ENCODE data around the gene HIBADH. TPM values are rescaled to one million over a fixed set of nuclear protein-coding genes. Genes with fewer than 3 reads are reported as not detected.

The HIBADH gene
- total and polyA plus RNA-seq, 2 donors (not counting 3 experiments of a cell fraction or from before 2014, with no cell fraction given), result 22.6 to 30.5 TPM

DNA sequence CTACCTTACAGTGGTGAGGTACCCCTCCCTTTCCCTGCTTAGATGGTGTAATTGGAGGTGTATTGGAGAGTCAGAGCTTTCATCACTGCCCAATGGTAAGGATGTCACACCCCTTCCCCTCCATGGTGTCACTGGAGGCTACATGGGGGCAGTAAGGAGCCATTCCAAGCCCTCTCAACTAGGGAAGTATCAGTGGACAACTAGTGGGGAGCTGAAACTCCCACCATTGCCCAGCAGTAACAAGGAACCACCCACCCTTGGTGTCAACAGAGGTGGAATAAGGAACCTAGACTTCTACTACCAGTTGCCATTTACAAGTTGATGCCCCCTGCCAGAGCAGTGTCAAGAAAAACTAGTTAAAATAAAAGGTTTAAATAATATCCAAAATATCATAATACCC, 2.8 kb upstream of the HIBADH start:
- H3K9me1 ChIP-seq (replicated peaks; ENCODE audit: control insufficient read depth, extremely low read depth, insufficient read depth, low read length), result no peaks in the 10 kb centered on the region
- no TSS peak for BruUV-seq (replicated peaks)
- no peak for FAIRE-seq
- H3K4me2 ChIP-seq (ENCODE audit: insufficient read depth, low read length), result no peak overlapping the region
- no peak overlapping the region for H3K27ac ChIP-seq (ENCODE audit: insufficient read depth, low read depth, low read length)
- DNase-seq (ENCODE audit: low read depth, low spot score), result no peak
- no peaks in the 10 kb centered on the region for H3K27me3 ChIP-seq (ENCODE audit: control insufficient read depth in 2 of 2, insufficient read depth in 2 of 2, low read length in 2 of 2)
- ChIA-PET POLR2A (no interaction called here), CTCF (no interaction called here)
- intact Hi-C loops (cut with micrococcal nuclease), result no loop called here
- H3K4me3 ChIP-seq (replicated peaks in 1 of 3; ENCODE audit: insufficient read depth in 1 of 3, low read depth in 1 of 3, low read length in 3 of 3), result no peak overlapping the region
- dilution Hi-C loops (cut with MboI; ENCODE audit: extremely low pct_ligation_motif_present, low sequenced_read_pairs), result no loop called here
- H4K20me1 ChIP-seq (replicated peaks; ENCODE audit: control insufficient read depth, extremely low read depth, insufficient read depth, low read length), result no peaks in the 10 kb centered on the region
- no peak overlapping the region for H3K9ac ChIP-seq (replicated peaks; ENCODE audit: extremely low read depth, insufficient read depth, low read length)
- no peaks in the 10 kb centered on the region for H3K79me2 ChIP-seq (ENCODE audit: control insufficient read depth, insufficient read depth, low read length)
- TF ChIP-seq POLR2A (IDR thresholded peaks at IDR 0.05; ENCODE audit: low read depth, low read length), result no peak
- no peak for TF ChIP-seq JUN (IDR thresholded peaks at IDR 0.05; ENCODE audit: borderline replicate concordance, insufficient read depth, insufficient read length, low read depth)
- TF ChIP-seq FOS (IDR thresholded peaks at IDR 0.05; ENCODE audit: borderline replicate concordance, insufficient read depth, low read length), result no peak
- TF ChIP-seq, protein P1, sequence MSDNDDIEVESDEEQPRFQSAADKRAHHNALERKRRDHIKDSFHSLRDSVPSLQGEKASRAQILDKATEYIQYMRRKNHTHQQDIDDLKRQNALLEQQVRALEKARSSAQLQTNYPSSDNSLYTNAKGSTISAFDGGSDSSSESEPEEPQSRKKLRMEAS (IDR thresholded peaks at IDR 0.05; ENCODE audit: insufficient read depth, insufficient read length), result no peak
- TF ChIP-seq, protein P2, sequence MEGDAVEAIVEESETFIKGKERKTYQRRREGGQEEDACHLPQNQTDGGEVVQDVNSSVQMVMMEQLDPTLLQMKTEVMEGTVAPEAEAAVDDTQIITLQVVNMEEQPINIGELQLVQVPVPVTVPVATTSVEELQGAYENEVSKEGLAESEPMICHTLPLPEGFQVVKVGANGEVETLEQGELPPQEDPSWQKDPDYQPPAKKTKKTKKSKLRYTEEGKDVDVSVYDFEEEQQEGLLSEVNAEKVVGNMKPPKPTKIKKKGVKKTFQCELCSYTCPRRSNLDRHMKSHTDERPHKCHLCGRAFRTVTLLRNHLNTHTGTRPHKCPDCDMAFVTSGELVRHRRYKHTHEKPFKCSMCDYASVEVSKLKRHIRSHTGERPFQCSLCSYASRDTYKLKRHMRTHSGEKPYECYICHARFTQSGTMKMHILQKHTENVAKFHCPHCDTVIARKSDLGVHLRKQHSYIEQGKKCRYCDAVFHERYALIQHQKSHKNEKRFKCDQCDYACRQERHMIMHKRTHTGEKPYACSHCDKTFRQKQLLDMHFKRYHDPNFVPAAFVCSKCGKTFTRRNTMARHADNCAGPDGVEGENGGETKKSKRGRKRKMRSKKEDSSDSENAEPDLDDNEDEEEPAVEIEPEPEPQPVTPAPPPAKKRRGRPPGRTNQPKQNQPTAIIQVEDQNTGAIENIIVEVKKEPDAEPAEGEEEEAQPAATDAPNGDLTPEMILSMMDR (IDR thresholded peaks at IDR 0.05; ENCODE audit: extremely low read depth in 1 of 2, insufficient read depth in 1 of 2, low read depth in 1 of 2, low read length in 2 of 2), result no peak
- no peak for TF ChIP-seq GATA2 (IDR thresholded peaks at IDR 0.05; ENCODE audit: insufficient read depth, insufficient read length, low read depth, low read length)
- no peak for TF ChIP-seq POLR2AphosphoS5 (IDR thresholded peaks at IDR 0.05; ENCODE audit: insufficient read depth, low read depth, low read length)
- H3K9me3 ChIP-seq (replicated peaks; ENCODE audit: control insufficient read depth, insufficient read depth, low read length), result no peaks in the 10 kb centered on the region
- H2AFZ ChIP-seq (ENCODE audit: low read depth, low read length), result no peak overlapping the region
- H3K36me3 ChIP-seq (ENCODE audit: control insufficient read depth in 2 of 2, extremely low read depth in 1 of 2, insufficient read depth in 2 of 2, low read length in 2 of 2), result no peaks in the 10 kb centered on the region
- peaks cover 7% of the 10 kb centered on the region for H3K4me1 ChIP-seq (ENCODE audit: control insufficient read depth, extremely low read depth, insufficient read depth, low read length)

Measured in endothelial cell of umbilical vein (primary cell).